Central memory CD4-positive, alpha-beta T cell (primary cell): ENCODE measurements around the gene CTDP1.
"Not testable (repeated sequence)": the region's sequence is repeated elsewhere in the genome, so short reads cannot be mapped to it uniquely, and the experiment has no call there.

ENCODE experiments used
- DNase-seq: peaks from one replicate; pipeline ENCODE4 v3.0.0; 2022

CTDP1 gene

DNA sequence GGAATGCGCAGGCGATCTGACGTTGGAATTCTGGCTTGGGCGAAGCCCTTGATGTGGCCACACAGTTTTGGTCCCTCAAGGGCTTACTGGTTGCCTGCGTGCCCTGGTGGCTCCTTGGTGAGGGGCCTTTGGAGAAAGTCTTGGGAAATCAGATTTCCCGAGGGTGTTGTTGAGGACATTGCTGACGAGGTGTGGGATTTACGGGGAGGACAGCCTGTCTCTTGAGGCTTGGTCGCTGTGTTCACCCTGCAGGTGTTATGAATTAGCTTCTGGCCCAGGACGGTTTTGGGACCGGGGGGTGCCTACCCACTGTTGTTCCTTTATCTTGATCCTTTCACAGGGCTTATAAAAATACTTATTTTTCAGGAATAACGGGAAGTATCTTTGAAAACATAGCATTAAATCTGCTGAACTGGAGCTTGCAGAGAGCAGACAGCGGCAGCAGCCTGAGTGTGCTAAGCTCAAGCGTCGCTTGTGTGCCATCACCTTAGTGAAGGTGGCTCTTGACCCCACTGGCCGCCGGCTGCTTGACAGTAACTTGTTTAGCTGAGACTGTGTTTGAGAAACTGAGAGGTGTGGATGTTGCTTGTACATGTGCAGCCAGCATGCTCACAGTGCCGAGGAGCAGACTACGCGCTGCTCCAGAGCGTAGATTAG is 4.2 kb downstream of the CTDP1 start:
- no peak for DNase-seq

DNA sequence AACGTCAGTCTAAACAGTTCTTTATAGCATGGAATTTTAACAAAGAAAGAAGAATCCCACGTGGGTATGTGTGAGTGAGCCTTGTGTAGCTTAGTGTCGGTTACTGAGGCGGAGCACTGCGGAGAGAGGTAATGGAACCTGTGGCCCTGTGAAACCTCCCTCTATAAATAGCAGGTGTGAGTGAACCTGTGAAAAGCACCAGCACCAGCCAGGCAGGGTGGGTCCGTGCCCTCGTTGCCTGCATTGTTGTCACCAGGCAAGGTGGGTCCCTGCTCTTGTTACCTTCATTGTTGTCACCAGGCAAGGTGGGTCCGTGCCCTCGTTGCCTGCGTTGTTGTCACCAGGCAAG is 4.7 kb downstream of the CTDP1 start:
- DNase-seq: peak; percentile 28

DNA sequence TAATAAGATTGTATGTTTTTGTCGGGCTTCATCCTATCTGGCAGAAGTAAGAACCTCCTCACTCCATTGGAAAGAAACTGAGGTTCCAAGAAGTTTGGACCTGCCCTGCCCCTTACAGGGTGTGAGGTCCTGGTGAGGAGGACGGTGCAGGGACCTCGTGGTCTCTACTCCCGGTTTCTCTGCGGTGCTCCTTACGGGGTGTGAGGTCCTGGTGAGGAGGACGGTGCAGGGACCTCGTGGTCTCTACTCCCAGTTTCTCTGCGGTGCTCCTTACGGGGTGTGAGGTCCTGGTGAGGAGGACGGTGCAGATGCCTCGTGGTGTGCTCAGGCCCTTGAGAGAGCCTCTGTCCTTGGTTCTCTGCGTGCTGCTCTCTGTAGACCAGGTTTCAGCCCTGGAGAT is 5.2 kb downstream of the CTDP1 start:
- DNase-seq: no peak

DNA sequence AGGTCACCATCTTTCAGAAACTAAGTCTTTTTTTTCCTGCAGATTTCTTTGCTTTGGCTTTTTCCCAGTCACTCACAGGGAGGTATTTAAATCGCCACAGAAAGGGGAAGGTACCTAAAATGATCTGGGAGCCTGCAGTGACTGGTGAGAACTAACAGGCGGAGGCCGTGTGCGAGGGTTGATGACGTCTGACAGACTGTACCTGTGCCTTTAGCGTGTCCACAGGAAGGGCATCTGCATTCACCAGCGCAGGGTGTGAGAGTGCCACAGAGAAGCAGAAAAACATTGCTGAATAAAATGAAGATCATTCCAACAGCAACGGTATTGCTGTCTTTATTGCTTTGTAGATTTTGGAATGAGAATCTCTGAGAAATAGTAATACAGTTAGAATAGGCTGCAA is 5.7 kb downstream of the CTDP1 start:
- DNase-seq: peak; percentile 44

DNA sequence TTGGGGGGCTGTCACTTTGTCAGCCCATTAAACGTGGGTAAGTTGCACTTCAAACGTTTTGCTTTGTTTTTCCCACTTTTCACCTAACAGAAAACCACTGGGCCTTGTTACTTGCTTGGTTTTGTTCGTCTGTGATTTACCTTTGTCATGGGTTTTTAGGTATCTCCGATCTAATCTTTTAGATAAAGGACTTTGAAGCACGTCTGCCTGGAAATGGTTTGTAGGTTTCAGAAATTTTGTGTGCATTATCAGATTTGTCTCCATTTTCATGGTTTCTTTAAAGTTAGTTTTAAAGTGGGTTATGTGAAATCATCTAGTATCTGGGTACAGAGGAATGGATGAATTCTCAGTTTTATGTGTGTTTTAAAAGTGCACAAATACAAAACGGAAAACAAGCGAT is 6.4 kb downstream of the CTDP1 start:
- no peak for DNase-seq

DNA sequence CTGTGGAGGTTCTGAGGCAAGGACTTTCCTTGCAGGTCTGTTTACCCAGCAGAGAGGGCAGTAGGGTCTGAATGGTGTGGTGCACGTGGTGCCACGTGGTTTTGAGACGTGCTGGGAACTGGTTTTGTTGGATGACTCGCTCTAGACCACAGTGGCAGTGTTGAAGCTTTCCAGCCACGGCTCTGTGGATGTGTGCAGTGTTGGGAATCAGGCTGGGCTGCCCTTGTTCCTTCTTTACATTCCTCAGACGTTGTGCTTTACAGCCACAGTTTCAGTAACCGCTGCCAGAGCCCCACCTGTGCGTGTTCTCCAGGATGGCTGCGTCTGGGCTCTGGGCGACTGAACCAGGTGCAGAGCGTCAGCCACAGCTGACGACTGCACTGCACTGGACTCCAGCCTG is 8.2 kb downstream of the CTDP1 start:
- DNase-seq: no peak

DNA sequence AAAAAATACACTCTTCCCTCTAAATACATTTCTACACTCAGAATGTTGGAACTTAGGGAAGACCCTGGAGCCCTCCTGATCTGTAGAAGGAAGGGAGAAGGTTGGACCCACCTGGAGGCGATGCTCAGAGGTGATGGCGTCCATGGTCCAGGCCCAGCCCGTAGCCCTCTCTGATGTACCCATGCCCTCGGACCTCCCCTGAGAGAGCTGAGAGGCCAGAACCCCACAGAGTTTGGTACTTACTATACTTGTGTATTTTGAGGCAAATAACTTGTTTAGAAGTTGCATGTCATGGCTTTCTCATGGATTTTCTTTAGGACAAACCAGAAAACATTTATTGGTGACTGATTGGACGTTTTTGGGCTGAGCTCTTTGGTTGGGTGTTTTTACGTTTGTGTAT is 10.5 kb downstream of the CTDP1 start:
- no peak for DNase-seq

DNA sequence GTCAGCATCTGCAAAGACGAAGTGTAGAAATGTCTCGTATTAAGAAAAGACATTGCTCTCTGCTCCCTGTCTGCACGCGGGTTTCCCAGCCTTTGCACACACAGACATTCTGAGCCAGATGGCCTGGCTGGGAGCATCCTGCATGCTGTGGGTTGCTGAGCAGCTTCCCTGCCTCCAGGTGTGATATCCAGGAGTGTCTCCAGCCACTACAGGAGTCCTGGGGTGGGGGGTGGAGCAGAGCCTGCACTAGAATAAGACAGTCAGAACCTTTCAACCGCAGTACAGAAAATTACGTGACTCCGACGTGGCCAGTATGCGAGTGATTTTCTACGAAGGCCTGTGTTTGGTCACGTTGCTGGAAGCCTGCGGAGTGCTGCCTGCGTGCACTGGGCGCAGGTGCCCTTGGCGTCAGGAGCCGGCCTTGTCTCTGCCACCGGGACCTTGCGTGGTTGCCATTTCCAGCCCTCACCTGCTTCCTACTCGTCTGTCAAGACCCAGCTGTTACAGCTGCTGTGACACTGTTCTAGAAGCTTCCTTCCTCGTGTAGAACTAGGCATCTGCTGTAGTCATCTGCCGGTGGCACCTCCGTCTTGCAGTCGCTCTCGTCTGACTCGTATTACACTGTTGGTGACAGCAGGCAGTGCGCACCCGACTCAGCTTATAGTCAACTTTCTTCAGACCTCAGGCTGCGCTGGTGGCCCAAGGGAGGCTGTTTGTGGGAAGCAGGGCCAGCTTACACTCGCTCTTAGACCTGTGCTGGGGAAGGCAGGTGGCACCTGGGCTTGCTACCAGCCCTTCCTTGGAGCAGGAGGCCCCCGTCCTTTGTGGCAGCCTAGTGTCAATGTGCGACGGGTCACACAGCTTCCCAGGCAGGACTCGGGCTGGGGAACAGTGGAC is 11.2 kb downstream of the CTDP1 start:
- no peak for DNase-seq

DNA sequence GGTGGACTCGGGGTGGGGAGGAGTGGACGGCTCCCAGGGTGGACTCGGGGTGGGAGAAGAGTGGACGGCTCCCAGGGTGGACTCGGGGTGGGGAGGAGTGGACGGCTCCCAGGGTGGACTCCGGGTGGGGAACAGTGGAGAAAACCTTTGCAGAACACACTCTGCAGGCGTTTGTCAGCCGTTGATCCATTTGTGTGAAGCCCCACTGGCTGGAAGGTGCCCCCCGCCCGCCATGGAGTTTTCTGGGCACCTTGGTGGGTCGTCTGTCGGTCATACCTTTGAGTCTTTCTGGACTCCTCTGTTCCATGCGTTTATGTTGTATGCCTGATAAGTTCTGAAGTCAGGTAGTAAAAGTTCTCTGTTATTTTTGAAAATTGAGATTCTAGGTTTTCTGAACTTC is 12.5 kb downstream of the CTDP1 start:
- no peak for DNase-seq

DNA sequence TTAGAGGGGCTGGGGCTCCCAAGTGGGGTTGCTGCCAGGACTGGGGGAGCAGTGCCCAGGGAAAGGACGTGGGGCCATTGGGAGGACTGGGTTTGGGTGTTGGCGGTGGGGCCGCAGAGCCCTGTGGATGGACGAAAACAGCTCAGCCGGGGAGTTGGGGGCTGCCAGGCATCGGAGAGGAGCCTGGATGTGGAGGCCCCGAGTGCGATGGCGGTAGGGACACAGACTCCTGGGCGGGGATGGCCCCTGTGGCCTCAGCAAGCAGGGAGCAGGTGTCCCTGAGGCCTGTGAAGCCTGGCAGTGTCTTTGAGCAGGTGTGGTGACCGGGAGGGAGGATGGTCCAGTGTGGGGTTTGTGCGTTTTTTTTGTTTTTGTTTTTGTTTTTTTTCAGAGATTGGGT is 13.3 kb downstream of the CTDP1 start:
- no peak for DNase-seq

DNA sequence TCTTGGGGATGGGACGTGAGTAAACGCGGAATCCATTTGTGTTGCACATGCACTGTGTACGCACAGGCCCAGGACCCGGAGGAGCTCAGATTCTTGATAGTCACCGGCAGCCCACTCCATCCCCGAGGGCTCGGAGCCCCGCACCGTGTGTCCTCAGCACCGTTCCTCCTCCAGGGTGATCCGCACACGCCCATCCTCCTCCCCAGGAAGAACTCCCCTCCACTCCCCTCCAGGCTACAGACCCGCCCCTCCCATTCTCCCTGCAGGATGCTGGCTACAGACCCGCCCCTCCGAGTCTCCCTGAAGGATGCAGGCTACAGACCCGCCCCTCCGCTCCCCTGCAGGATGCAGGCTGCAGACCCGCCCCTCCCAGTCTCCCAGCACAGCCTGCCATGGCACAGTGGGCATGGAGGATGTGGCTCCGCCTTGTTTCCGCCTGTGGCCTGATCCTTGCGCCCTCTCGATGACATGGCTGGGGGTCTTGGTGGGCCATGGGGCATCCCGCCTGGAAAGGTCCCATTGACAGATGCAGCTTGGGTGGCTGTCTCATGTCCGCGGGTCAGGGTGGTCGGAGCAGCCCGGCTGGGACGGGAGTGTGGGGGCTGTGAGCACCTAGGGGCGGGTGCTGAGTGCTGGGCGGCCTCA is 14.1 kb downstream of the CTDP1 start:
- DNase-seq: no peak

DNA sequence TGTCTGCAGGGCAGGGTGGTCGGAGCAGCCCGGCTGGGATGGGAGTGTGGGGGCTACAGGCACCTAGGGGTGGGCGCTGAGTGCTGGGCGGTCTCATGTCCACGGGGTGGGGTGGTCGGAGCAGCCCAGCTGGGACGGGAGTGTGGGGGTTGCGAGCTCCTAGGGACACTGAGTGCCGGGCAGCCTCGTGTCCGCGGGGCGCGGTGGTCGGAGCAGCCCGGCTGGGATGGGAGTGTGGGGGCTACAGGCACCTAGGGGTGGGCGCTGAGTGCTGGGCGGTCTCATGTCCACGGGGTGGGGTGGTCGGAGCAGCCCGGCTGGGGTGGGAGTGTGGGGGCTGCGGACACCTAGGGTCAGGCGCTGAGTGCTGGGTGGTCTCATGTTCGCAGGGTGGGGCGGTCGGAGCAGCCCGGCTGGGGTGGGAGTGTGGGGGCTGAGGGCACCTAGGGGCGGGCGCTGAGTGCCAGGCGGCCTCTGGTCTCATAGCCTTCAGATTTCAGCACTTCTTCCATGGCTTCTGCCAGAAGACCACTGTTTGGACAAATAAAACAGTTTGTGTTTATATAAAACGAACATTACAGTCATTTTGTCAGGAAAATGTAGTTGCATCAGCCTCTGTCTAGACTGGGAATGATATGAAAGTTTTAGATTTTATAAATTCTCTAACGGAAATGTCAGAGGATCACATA is 14.7 kb downstream of the CTDP1 start:
- not testable (repeated sequence) for DNase-seq

DNA sequence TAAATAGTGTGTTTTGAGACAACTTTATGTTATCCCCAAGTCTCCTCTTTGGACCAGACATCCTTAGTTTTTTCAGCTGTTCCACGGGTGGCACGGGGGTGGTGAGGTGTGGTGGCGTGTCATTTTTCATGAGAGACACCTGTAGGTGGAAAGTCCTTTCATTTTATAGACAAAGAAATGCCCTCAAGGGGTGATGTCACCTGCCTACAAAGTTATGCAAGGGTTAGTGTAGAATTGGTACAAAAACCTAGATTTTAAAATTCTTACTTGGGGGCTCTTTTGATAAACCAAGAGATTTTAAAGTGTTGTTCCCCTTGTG is 15.3 kb downstream of the CTDP1 start:
- no peak for DNase-seq

DNA sequence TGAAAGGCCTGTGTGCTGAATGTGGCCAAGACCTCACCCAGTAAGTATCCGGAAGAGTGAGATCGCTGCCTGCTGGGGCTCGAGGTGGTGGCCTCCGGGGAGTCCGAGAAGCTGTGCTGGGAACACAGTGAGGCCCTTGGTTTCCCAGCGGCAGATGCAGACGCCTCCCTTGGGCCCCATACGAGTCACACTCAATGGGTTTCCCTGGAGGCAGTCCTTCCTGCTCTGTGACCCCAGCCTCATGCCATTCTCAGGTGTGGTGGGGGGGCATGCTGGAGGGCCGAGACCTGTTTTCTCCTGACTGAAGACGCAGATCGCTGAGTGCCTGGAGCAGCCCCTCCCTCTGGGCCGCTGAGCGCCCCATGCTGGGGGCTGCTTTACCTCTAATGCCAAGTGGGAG is 15.7 kb downstream of the CTDP1 start:
- no peak for DNase-seq

DNA sequence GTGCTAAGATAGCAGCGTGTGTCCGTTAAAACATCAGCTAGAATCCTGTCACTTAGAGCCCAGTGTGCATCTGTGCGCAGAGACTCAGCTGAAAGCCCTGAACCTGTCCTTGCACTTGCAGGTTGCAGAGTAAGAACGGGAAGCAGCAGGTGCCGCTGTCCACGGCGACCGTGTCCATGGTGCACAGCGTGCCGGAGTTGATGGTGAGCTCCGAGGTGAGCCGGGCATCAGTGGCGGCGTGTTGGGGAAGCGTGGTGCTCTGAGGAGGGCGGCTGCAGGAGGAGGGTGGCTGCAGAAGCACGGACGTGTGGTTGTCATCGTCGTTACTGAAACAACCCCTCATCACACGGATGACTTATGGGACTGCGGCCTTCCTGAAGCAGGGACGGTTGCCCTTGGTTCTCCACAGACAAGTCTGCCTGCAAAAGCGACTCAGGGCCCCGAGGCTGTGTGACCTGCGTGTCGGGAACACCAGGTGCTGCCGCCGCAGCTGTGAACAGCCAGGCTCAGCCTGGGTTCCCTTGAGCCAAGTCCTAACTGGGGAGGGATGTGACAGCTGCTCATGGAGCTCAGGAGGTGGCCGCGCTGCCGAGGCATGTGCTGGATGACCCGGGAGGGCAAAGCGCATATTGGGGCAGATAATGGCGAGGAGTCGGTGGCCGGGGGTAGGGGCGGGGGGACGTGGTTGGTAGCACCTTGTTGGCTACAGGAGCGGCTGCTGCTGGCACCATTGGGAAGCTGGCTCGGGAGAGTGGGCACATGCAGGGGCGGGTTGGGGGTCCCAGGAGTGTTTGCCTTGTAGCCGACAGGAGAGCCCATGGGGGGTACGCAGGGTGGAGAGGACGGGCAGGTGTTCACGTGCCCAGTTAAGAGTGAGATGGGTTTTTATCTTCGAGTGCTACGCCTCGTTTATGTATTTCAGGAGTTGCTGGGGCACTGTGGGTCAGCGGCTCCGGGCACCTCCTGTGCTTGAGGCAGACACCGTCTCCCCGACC is 16.6 kb downstream of the CTDP1 start:
- DNase-seq: no peak

DNA sequence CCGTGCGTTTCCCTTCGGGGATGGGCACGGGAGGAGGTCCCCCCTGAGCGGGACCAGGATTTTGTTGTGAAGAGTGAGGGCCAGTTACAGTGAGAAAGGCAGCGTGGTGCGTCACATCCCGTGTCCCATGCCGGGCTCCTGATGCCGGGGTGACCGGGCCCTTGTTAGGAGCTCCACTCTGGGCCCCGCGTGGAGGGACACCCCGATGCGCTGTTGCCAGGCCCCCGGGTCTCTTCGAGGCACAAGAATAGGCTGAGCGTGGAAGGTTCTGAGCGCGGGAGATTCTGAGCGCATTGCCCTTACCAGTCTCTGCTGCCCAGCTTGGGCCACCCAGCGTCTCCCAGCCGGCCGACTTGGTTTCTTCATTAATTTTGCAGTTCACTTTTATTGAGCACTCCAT is 17.6 kb downstream of the CTDP1 start:
- no peak for DNase-seq

DNA sequence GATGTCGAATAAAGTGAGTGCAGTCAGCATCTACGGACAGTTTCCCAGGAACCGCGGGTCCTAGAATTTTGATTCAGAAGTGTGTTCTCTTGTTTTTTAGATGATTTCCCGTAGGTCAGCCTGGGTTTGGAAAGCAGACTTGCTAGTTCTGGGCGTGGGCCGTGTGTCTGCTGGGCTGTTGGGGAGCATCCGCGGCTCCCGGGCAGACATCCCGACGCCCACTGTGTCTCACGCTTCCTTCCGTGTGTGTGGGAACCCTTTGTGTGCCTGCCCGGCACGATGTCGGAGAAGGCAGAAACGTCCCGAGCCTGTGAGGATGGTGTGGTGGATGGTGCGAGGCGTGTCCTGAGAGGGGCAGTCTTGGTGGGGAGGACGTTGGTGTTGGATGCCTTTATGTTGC is 18.4 kb downstream of the CTDP1 start:
- DNase-seq: no peak

DNA sequence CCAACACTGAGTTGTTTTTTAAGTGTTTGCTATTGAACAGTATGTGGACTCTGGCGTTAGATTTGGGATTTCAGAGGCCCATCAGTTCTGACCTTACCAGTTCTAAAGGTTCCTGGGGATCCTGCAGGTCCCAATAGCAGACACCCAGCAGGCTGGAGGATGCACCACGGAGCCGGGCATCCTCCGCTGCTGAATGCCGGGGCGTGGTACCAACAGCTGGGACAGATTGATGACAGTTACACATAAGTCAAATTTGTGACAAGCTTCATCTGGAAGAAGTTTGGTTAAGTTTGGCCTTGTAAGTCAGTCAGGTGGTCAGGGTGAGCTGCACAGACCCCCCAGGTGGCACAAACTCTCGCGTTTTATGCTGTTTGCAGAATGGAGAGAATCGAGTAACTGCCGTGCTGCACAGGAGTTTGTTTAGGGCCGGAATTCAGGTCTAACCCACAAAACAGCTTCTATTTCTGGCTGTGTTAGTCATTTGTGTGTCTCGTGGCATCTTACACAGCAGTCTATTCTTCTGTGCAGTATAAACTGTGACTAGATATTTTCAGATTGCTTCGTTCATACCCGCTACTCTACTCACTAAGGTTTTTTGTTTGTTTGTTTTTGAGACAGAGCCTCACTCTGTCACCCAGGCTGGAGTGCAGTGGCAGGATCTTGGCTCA is 19.2 kb downstream of the CTDP1 start:
- no peak for DNase-seq

DNA sequence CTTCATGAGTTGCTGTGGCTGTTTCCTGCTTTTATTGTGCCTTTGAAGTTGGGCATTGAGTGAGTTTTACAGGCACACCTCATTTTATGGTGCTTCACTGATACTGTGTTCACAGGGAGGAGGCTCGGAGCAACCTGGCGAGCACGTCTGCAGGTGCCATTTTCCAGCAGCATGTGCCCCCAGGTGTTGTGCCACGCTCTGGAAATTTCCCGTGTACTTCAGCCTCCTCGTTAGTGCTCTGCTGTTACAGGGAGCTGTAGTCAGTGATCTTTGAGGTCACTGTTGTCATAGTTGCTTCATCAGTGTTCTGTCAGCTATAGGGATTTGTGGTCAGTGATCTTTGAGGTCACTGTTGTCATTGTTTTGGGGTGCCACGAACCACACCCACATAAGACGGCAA is 20.1 kb downstream of the CTDP1 start:
- no peak for DNase-seq

DNA sequence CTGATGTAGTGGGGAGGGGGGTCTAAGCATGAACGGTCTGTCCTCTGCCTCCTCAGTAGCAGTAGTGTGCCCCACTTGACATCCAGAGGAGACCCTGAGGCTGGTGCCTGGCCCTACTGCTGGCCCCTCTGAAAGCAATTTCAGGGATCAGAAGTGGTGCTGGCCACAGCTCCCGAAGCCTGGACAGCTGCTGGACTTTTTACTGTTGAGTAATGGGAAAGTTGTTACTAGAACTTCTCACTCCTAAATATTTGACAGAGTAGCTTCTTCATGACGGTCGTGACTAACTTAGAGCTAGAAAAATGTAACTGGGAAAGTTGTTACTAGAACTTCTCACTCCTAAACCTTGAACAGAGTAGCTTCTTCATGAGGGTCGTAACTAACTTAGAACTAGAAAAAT is 23.3 kb downstream of the CTDP1 start:
- no peak for DNase-seq

DNA sequence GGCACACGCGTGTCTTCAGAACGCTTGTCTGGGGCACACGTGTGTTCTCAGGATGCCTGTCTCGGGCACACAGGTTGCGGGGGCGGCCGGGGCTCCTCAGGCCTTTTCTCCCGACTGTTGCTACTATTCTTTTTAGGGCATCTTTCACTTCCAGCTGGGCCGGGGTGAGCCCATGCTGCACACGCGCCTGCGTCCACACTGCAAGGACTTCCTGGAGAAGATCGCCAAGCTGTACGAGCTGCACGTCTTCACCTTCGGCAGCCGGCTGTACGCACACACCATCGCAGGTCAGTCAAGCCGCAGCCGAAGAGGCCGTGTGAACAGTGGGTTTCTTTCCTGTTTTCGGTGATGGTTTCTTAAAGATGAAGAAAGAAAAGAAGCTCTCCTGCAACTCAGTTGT is 25.0 kb downstream of the CTDP1 start:
- DNase-seq: no peak

DNA sequence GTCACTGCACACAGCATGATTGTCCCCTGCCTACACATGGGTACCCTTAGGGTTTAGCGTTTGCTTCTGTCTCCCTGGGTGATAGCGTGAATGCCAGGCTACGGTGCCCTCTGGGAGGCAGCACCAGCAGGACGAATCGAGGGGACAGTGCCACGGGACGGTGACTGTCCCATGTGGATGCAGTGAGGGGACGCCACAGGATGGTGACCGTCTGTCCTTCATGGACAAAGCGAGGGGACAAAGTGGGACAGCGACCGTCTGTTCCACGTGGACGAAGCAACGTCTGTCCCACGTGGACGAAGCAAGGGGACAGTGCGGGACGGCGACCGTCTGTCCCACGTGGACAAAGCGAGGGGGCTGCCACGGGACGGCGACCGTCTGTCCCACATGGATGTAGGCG is 25.7 kb downstream of the CTDP1 start:
- no peak for DNase-seq
